ENCODE results near the gene M1AP. TPM values are rescaled to one million over a fixed set of nuclear protein-coding genes. Genes with fewer than 3 reads are reported as not detected.

The M1AP gene
- polyA plus RNA-seq, 1 of the 3 experiments (the other 2 are of a cell fraction), result 0.02 TPM

DNA sequence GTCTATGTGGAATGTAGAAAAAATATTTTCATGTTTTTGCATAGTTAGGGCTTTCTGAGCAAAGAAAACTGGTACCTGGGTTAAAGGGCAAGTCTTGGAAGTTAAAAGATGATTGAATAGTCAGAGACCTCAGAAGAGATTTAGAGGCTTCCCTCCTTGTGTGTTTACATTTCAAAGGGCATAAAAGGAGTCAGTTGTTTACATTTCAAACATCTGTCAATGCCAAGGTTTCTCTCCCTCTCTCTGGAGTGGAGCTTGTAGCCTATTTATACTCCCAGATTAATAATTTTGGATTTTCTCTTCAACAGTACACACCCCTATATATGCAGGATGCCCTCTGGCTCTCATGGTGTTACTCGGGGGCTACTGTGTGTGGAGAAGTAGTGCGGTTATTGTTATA, 8.6 kb downstream of the M1AP start:
- CTCF ChIA-PET, result no interaction called here
- DNase-seq, result no peak
- no peaks in the 10 kb centered on the region for H4K20me1 ChIP-seq (ENCODE audit: insufficient read depth)
- no peaks in the 10 kb centered on the region for H3K4me1 ChIP-seq (ENCODE audit: control insufficient read depth in 1 of 2, insufficient read depth in 2 of 2, low read depth in 1 of 2, low read length in 1 of 2)
- H3K79me2 ChIP-seq (ENCODE audit: insufficient read depth), result no peaks in the 10 kb centered on the region
- no peaks in the 10 kb centered on the region for H3K9me3 ChIP-seq
- no peak overlapping the region for H3K4me3 ChIP-seq (ENCODE audit: low read depth in 2 of 2, low read length in 1 of 2)
- no peak overlapping the region for H3K27ac ChIP-seq (ENCODE audit: low read depth in 2 of 2, low read length in 1 of 2)
- H2AFZ ChIP-seq (ENCODE audit: low read depth), result no peak overlapping the region
- H3K4me2 ChIP-seq, result no peak overlapping the region
- no peaks in the 10 kb centered on the region; the same call in 1 of the 2 replicates for H3K27me3 ChIP-seq (ENCODE audit: insufficient read depth)
- H3K36me3 ChIP-seq (replicated peaks in 1 of 2; ENCODE audit: control insufficient read depth in 1 of 2, insufficient read depth in 2 of 2, low read length in 1 of 2), result no peaks in the 10 kb centered on the region
- H3K9me2 ChIP-seq, result no peaks in the 10 kb centered on the region
- no peaks in the 10 kb centered on the region for H3F3A ChIP-seq (replicated peaks; ENCODE audit: insufficient read depth)
- TF ChIP-seq GABPA (IDR thresholded peaks at IDR 0.05; ENCODE audit: low read depth), result no peak
- TF ChIP-seq RAD21 (IDR thresholded peaks at IDR 0.05; ENCODE audit: low read length), result no peak
- no peak for TF ChIP-seq YY1 (IDR thresholded peaks at IDR 0.05; ENCODE audit: low read depth)
- TF ChIP-seq, protein P1, sequence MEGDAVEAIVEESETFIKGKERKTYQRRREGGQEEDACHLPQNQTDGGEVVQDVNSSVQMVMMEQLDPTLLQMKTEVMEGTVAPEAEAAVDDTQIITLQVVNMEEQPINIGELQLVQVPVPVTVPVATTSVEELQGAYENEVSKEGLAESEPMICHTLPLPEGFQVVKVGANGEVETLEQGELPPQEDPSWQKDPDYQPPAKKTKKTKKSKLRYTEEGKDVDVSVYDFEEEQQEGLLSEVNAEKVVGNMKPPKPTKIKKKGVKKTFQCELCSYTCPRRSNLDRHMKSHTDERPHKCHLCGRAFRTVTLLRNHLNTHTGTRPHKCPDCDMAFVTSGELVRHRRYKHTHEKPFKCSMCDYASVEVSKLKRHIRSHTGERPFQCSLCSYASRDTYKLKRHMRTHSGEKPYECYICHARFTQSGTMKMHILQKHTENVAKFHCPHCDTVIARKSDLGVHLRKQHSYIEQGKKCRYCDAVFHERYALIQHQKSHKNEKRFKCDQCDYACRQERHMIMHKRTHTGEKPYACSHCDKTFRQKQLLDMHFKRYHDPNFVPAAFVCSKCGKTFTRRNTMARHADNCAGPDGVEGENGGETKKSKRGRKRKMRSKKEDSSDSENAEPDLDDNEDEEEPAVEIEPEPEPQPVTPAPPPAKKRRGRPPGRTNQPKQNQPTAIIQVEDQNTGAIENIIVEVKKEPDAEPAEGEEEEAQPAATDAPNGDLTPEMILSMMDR (IDR thresholded peaks at IDR 0.05), result no peak
- TF ChIP-seq TEAD4 (IDR thresholded peaks at IDR 0.05; ENCODE audit: borderline replicate concordance, insufficient read depth), result no peak
- no peak for TF ChIP-seq JUND (IDR thresholded peaks at IDR 0.05)
- TF ChIP-seq RCOR1 (IDR thresholded peaks at IDR 0.05; ENCODE audit: low read length), result no peak
- no peak for TF ChIP-seq CHD2 (IDR thresholded peaks at IDR 0.05; ENCODE audit: low read length, partially characterized antibody)
- no peak for TF ChIP-seq NRF1 (IDR thresholded peaks at IDR 0.05; ENCODE audit: low read depth, low read length)
- WGBS (ENCODE audit: low lambda C conversion rate), result 55% methylated on average over 2 of the region's 2 CpGs
- POLR2A ChIA-PET, result no interaction called here
- H3K9ac ChIP-seq, result no peak overlapping the region

DNA sequence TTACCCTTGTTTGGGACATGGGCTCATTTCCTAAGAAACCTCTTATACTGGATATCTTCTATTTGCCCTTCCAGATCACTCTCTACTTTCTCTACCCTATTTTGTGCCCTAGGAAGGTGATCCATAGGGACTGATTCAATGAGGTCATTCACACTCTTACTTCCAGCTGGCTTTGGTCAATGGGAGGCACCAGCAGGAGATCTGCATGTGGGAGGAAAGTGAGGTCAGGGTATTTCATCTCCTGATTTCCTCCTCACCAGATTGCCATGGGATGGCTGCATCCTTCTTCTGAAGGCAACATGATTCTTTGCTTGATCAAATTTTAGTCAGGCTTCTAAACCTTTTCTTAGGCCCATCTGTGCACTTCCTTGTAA, 15.2 kb downstream of the M1AP start:
- no peak overlapping the region for H3K9ac ChIP-seq
- no peaks in the 10 kb centered on the region for H3K9me2 ChIP-seq
- ChIA-PET CTCF (no interaction called here), POLR2A (no interaction called here)
- no peaks in the 10 kb centered on the region for H3K27me3 ChIP-seq (ENCODE audit: insufficient read depth)
- H2AFZ ChIP-seq (ENCODE audit: low read depth), result no peak overlapping the region
- no peak overlapping the region for H3K4me3 ChIP-seq (ENCODE audit: low read depth in 2 of 2, low read length in 1 of 2)
- no peaks in the 10 kb centered on the region for H3F3A ChIP-seq (replicated peaks; ENCODE audit: insufficient read depth)
- H3K36me3 ChIP-seq (replicated peaks in 1 of 2; ENCODE audit: control insufficient read depth in 1 of 2, insufficient read depth in 2 of 2, low read length in 1 of 2), result no peaks in the 10 kb centered on the region
- no peak overlapping the region for H3K4me2 ChIP-seq
- H3K79me2 ChIP-seq (ENCODE audit: insufficient read depth), result no peaks in the 10 kb centered on the region
- DNase-seq, result no peak
- H3K27ac ChIP-seq (ENCODE audit: low read depth in 2 of 2, low read length in 1 of 2), result no peak overlapping the region
- TF ChIP-seq FOXM1 (IDR thresholded peaks at IDR 0.05; ENCODE audit: low read depth), result no peak
- no peak for TF ChIP-seq NFIC (IDR thresholded peaks at IDR 0.05; ENCODE audit: borderline replicate concordance)
- no peak for TF ChIP-seq RCOR1 (IDR thresholded peaks at IDR 0.05; ENCODE audit: low read length)
- TF ChIP-seq SIN3A (IDR thresholded peaks at IDR 0.05; ENCODE audit: borderline replicate concordance, low read depth, low read length), result no peak
- TF ChIP-seq TCF12 (IDR thresholded peaks at IDR 0.05), result no peak
- TF ChIP-seq, protein P2, sequence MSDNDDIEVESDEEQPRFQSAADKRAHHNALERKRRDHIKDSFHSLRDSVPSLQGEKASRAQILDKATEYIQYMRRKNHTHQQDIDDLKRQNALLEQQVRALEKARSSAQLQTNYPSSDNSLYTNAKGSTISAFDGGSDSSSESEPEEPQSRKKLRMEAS (IDR thresholded peaks at IDR 0.05; ENCODE audit: low read depth), result no peak
- TF ChIP-seq GATA2 (CRISPR knock-in tag; IDR thresholded peaks at IDR 0.05), result no peak
- no peak for TF ChIP-seq POLR2AphosphoS5 (IDR thresholded peaks at IDR 0.05; ENCODE audit: low read depth, low read length)
- no peak for TF ChIP-seq CHD2 (IDR thresholded peaks at IDR 0.05; ENCODE audit: low read length, partially characterized antibody)
- H3K9me3 ChIP-seq, result no peaks in the 10 kb centered on the region
- H3K4me1 ChIP-seq (ENCODE audit: control insufficient read depth in 1 of 2, insufficient read depth in 2 of 2, low read depth in 1 of 2, low read length in 1 of 2), result no peaks in the 10 kb centered on the region; a peak in 1 of 4 replicates
- no peaks in the 10 kb centered on the region for H4K20me1 ChIP-seq (ENCODE audit: insufficient read depth)

Data from SK-N-SH (cell line).